Activated gamma-delta T cell treated with Interleukin-2 at 50 U/mL for 16 hours (primary cell): ENCODE measurements around the gene OR6N2.

Experiments
- DNase-seq: peaks from one replicate; pipeline ENCODE4 v3.0.0-alpha.2; 2020

Gene OR6N2

DNA sequence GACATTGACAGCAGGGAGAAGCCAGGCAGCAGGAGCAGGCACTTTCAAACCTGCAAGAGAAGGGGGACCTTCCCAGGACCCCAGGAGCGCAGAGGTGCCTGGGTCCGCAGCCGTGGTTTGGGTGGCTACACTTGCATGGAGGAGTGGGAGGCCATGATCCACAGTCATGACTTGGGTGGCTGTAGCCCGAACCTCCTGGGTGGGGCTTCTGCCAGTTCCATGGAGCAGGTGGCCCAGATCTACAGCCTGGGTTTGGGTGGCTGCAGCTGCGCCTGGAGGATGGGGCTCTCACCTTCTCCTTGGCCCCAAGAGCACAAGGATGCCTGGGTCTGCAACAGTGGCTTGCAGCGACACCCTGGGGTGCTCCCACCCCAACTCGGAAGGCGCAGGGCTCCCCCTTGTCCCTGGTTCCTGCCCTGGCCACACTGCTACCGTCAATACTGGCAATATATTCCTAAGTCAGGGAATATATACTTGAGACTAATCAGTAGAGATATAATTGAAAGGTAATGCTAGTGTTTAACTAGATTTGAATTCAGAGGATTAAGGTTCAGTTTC, 28.8 kb downstream of the OR6N2 start:
- no peak for DNase-seq

DNA sequence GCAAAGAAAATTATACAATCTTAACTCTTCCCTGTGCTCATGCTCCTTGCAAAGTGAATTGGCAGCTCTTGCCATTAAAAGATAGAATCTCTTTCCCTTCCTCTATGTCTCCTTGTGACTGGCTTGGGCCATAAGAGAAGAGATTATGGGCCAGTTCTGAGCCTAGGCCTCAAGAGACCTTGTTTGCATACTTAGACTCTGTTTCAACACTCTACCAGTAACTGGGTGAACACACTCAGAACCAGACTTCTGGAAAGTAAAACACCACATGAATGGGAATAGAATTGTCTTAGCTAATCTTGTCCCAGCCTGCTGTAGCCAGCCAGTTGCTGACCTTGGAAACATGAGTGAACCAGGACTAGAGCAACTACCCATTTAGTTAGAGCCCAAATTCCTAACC, 45.2 kb downstream of the OR6N2 start:
- DNase-seq, result no peak

DNA sequence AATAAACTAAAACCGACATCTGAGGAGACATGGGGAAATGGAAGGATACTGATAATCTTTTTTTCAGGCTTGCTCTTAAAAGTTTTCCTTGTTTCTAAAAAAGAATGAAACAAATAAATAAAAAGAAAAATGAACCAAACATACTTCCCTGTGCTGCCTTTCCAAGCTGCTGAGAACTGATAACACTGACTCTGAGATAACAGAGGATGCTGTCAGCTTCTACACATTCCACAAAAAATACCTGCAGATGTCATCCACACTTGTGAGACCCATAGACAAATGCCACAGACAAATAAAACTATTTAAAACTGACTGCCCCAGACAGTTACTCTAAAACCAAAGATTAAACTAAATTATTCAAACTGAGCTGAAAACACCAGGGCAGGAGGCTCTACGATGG, 48.5 kb downstream of the OR6N2 start:
- no peak for DNase-seq

DNA sequence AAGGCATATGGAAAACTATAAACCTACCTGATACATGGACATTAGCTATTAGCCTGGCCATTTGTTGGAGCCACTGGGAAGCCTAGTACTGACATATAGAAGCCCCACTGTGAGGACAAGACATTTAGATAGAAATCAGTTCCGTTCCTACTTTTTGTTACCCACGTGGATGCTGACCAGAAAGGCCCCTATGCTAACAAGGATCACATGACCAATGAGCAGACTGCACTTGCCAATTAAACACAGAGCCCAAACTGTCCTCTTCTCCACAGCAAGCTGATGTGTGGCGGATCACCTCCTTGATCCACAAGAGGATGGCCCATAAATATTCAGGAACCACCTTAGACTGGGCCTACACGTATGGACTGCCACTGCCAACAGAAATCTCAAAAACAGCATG, 49.3 kb downstream of the OR6N2 start:
- no peak for DNase-seq

DNA sequence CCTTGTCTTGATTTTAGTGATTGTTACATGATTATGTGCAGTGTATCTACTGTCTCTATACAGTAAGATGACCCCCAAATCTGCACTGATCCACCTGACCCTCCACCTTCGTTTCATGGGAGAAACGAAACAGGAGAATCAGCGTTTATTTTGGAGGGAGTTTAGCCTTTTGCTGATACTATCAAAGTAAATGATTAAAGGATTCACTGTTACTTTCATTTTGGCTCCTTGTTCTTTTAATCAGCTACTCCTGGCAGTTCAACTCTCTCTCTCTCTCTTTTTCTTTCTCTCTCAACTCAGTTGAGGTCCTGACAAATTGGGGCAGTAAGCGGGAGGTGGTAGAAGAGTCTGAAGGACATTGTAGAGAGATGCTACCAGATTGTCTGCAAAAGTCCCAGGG, 50.6 kb downstream of the OR6N2 start:
- DNase-seq, result no peak

DNA sequence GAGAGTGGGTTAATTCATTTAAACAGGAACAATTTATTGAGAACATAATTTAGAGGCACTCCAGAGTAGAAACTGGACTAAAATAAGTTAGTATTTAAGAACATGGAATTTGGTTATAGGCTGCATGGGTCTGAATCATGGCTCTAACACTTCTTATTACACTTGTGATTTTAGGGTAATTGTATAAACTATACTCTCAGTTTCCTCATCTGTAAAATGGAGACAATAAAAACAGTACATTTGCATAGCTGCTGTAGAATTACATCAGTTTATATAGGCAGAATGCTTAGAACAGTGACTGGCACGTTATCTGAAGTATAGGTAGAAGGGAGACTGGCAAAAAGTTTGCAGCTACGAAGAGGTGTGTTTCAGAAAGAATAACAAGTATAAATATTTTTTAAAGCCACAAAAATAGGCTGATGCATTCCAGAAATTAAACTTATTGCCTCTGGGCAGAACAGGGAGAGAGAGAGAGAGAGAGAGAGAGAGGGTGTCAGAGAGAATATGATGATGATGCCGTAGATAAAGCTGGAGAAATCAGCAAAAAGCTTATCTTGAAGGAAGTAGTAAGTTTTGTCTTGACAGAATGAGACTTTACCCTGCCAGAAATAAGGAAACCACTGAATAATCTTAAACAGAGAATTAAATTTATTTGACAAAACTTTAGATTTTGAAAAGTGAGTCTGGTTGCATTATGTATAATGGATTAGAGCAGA, 52.3 kb downstream of the OR6N2 start:
- no peak for DNase-seq

DNA sequence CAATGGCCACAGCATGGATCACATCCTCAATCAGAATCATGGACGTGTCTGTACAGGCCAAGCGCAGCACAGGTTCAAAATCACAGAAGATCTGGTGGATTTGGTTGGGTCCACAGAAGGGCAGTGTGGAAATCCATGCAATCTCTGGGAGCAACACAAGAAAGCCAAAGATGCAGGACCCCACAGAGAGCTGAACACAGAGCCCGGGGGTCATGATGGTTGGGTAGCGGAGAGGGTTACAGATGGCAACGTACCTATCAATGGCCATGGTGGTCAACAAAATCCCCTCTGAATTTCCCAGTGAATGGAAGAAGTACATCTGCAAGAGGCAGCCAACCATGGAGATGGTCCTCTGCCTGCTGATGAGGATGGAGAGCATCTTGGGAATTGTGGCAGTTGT, 56.6 kb downstream of the OR6N2 start:
- no peak for DNase-seq
